GM23338 (cell line): ENCODE data around the gene GAB2. TPM values are rescaled to one million over a fixed set of nuclear protein-coding genes. Genes with fewer than 3 reads are reported as not detected.

Experiments
- ATAC-seq: fragments of 200-7000 bp; cut with Tn5 transposase; 3 replicates; pipeline ENCODE4 v1.9.1; 2020
- DNase-seq: peaks from one replicate; pipeline ENCODE4 v3.0.0-alpha.2; 2015; ENCODE audit warnings: low spot score
- H2AFZ ChIP-seq: fragments of 200-600 bp; sonication (generic); 2 replicates; pipeline ENCODE4 v1.8.0; 2016; ENCODE audit warnings: antibody characterized with exemption, mild to moderate bottlenecking, moderate library complexity
- H3F3A ChIP-seq: fragments of 200-600 bp; sonication (generic); replicated peaks from 2 replicates; pipeline ENCODE4 v1.8.0; 2017; ENCODE audit warnings: antibody characterized with exemption, mixed run types, low read depth
- H3K27ac ChIP-seq: fragments of 200-600 bp; sonication (generic); 2 replicates; pipeline ENCODE4 v1.6.1; 2016; ENCODE audit warnings: low read depth
- H3K27me3 ChIP-seq: fragments of 200-600 bp; sonication (generic); 2 replicates; pipeline ENCODE4 v1.8.0; 2016; ENCODE audit warnings: mild to moderate bottlenecking, mixed run types, moderate library complexity; ENCODE audit not compliant: insufficient read depth
- H3K36me3 ChIP-seq: fragments of 200-600 bp; sonication (generic); 2 replicates; pipeline ENCODE4 v1.8.0; 2016; ENCODE audit warnings: mild to moderate bottlenecking; ENCODE audit not compliant: insufficient read depth
- H3K4me1 ChIP-seq: fragments of 200-600 bp; sonication (generic); 2 replicates; pipeline ENCODE4 v1.8.0; 2016; ENCODE audit warnings: mild to moderate bottlenecking, moderate library complexity; ENCODE audit not compliant: insufficient read depth
- H3K4me2 ChIP-seq: fragments of 200-600 bp; sonication (generic); 2 replicates; pipeline ENCODE4 v1.7.1; 2017; ENCODE audit warnings: mixed run types
- H3K4me3 ChIP-seq: fragments of 200-600 bp; sonication (generic); 2 replicates; pipeline ENCODE4 v1.6.1; 2016; ENCODE audit warnings: mixed run types
- H3K79me2 ChIP-seq: fragments of 200-600 bp; sonication (generic); replicated peaks from 2 replicates; pipeline ENCODE4 v1.8.0; 2017; ENCODE audit warnings: mild to moderate bottlenecking; ENCODE audit not compliant: insufficient read depth
- H3K9me2 ChIP-seq: fragments of 200-600 bp; sonication (generic); 2 replicates; pipeline ENCODE4 v1.8.0; 2017; ENCODE audit not compliant: insufficient read depth
- H4K20me1 ChIP-seq: fragments of 200-600 bp; sonication (generic); replicated peaks from 2 replicates; pipeline ENCODE4 v1.8.0; 2017; ENCODE audit warnings: mild to moderate bottlenecking; ENCODE audit not compliant: insufficient read depth
- H3K27ac Mint-ChIP-seq: 2 replicates; pipeline ENCODE4 v1.8.0; 2020; ENCODE audit warnings: inconsistent platforms, mild to moderate bottlenecking, moderate library complexity, mixed read lengths
- H3K27me3 Mint-ChIP-seq: 3 replicates; pipeline ENCODE4 v1.8.0; 2022; ENCODE audit warnings: low read depth, mild to moderate bottlenecking, moderate library complexity, mixed read lengths, inconsistent platforms; ENCODE audit not compliant: insufficient read depth, poor library complexity
- H3K36me3 Mint-ChIP-seq: 3 replicates; pipeline ENCODE4 v1.8.0; 2021; ENCODE audit warnings: low read depth, mild to moderate bottlenecking, inconsistent platforms, moderate library complexity, mixed read lengths
- H3K4me1 Mint-ChIP-seq: 3 replicates; pipeline ENCODE4 v1.8.0; 2020; ENCODE audit warnings: mild to moderate bottlenecking, inconsistent platforms, mixed read lengths
- H3K4me3 Mint-ChIP-seq: 3 replicates; pipeline ENCODE4 v1.8.0; 2021; ENCODE audit warnings: moderate library complexity, mild to moderate bottlenecking, inconsistent platforms, mixed read lengths
- H3K9me3 Mint-ChIP-seq: 3 replicates; pipeline ENCODE4 v1.8.0; 2020; ENCODE audit warnings: moderate library complexity, mild to moderate bottlenecking, inconsistent platforms, mixed read lengths
- CREB1 ChIP-seq: fragments of 250-450 bp; sonication (Bioruptor Pico); IDR thresholded peaks from 2 replicates; pipeline ENCODE4 v1.5.0; 2020; ENCODE audit warnings: low read depth, mild to moderate bottlenecking, moderate library complexity
- CTCF ChIP-seq, 2 experiments: fragments of 200-600 bp in 1 of 2; sonication (generic) in 1 of 2; conservative IDR thresholded peaks; 2 replicates each; pipeline versions ENCODE4 v1.5.1 to v1.6.1; 2016 to 2017; ENCODE audit warnings: antibody characterized with exemption in 2 of 2, low read depth in 2 of 2, mild to moderate bottlenecking in 2 of 2, moderate library complexity in 1 of 2
- ETS1 ChIP-seq: IDR thresholded peaks from 2 replicates; pipeline ENCODE4 v1.6.1; 2016; ENCODE audit warnings: antibody characterized with exemption
- EZH2 ChIP-seq: fragments of 200-600 bp; sonication (generic); IDR thresholded peaks from one replicate; pipeline ENCODE4 v1.8.0; 2017; ENCODE audit warnings: antibody characterized with exemption, mild to moderate bottlenecking, low read depth; ENCODE audit not compliant: unreplicated experiment
- EZH2phosphoT487 ChIP-seq: fragments of 200-600 bp; sonication (generic); IDR thresholded peaks from one replicate; pipeline ENCODE4 v1.8.1; 2018; ENCODE audit warnings: antibody characterized with exemption; ENCODE audit not compliant: unreplicated experiment
- NANOG ChIP-seq: IDR thresholded peaks from 2 replicates; pipeline ENCODE4 v1.6.1; 2016; ENCODE audit warnings: antibody characterized with exemption, borderline replicate concordance
- POLR2AphosphoS5 ChIP-seq: IDR thresholded peaks from 2 replicates; pipeline ENCODE4 v1.6.1; 2016; ENCODE audit warnings: antibody characterized with exemption, low read depth
- STAT1 ChIP-seq: IDR thresholded peaks from one replicate; pipeline ENCODE4 v1.6.1; 2016; ENCODE audit warnings: antibody characterized with exemption; ENCODE audit not compliant: unreplicated experiment
- ZNF331 ChIP-seq: fragments of 250-450 bp; sonication (Bioruptor Pico); IDR thresholded peaks from 2 replicates; pipeline ENCODE4 v1.5.0; 2020; ENCODE audit warnings: low read depth, mild to moderate bottlenecking, moderate library complexity
- ZNF462 ChIP-seq: fragments of 250-450 bp; sonication (Bioruptor Pico); IDR thresholded peaks from 2 replicates; pipeline ENCODE4 v1.5.0; 2020; ENCODE audit warnings: mild to moderate bottlenecking, moderate library complexity
- polyA plus RNA-seq: library from polyadenylated mRNA; unstranded; fragments of >200 nt; fragmentation: Nextera tagmentation; extraction: Ambion mirVana; gene quantifications from 2 replicates; pipeline ENCODE4 v1.2.1, GENCODE V29; 2016
- total RNA-seq: library from RNA; depleted of rRNA; stranded (reverse); fragments of >200 nt; shearing (Covaris generic); gene quantifications from 2 replicates; pipeline ENCODE4 v1.2.3, GENCODE V29; 2014

The GAB2 gene
- total and polyA plus RNA-seq, 2 experiments from 2014 or later, result 2.0 to 10.8 TPM

- TF ChIP-seq ZNF462 (CRISPR knock-in tag), result no peak
- TF ChIP-seq STAT1, result no peak
Observed at GRCh38 chr11:78399136-78399535, 18.5 kb downstream of the GAB2 start (continued).

- H3F3A ChIP-seq, result no peaks in the 10 kb centered on the region
- peaks cover 13% of the 10 kb centered on the region; the same call in 1 of the 2 replicates for H3K4me1 ChIP-seq
- Mint-ChIP-seq H3K9me3 (no peaks in the 10 kb centered on the region), H3K4me3 (no peak overlapping the region), H3K36me3 (no peaks in the 10 kb centered on the region), H3K4me1 (peaks cover 20% of the 10 kb centered on the region), H3K27ac (no peak overlapping the region), H3K27me3 (peaks cover 12% of the 10 kb centered on the region)
- no peak overlapping the region for H3K4me3 ChIP-seq
- H2AFZ ChIP-seq, result no peak overlapping the region
- H3K36me3 ChIP-seq, result no peaks in the 10 kb centered on the region
- DNase-seq, result no peak
- no peaks in the 10 kb centered on the region; the same call in 1 of the 2 replicates for H4K20me1 ChIP-seq
- H3K4me2 ChIP-seq, result peak overlapping the region; percentile 9; the same call in 1 of the 2 replicates
- ATAC-seq, result no peak
- H3K9me2 ChIP-seq, result no peaks in the 10 kb centered on the region
- no peaks in the 10 kb centered on the region for H3K79me2 ChIP-seq
- H3K27ac ChIP-seq, result no peak overlapping the region
- H3K27me3 ChIP-seq, result peaks cover 23% of the 10 kb centered on the region; the same call in 1 of the 2 replicates
- TF ChIP-seq ETS1, result no peak
- no peak for TF ChIP-seq CTCF (conservative IDR thresholded peaks at IDR 0.05; ENCODE audit: low read depth in 2 of 2)
- TF ChIP-seq NANOG, result no peak
- TF ChIP-seq CREB1 (CRISPR knock-in tag), result no peak
- TF ChIP-seq POLR2AphosphoS5, result no peak
- TF ChIP-seq EZH2phosphoT487, result no peak
- TF ChIP-seq EZH2, result no peak
- TF ChIP-seq ZNF331 (CRISPR knock-in tag), result no peak
Observed at GRCh38 chr11:78398715-78399114, 18.9 kb downstream of the GAB2 start.
